Epithelial cell of esophagus (primary cell): ENCODE data around the gene CSRP1.
A peak's percentile ranks its signal among the peaks of the same experiment; 100 is the strongest.

Source experiments
- DNase-seq: peaks from one replicate; pipeline ENCODE4 v3.0.0; 2010; ENCODE audit warnings: low read depth
- H3K4me3 ChIP-seq: 2 replicates; pipeline ENCODE4 v1.5.1; 2011; ENCODE audit warnings: mild to moderate bottlenecking, low read length, control low read depth
- CTCF ChIP-seq: IDR thresholded peaks from 2 replicates; pipeline ENCODE4 v1.5.1; 2011; ENCODE audit warnings: low read depth, mild to moderate bottlenecking, low read length, control low read depth, inconsistent platforms; ENCODE audit not compliant: insufficient read depth; ENCODE audit errors: missing control alignments

CSRP1 gene

GRCh38 chr1:201468844-201469644 lies 37.9 kb downstream of the CSRP1 start, which contains the start of gene PHLDA3:
Gene PHLDA3, minus strand, starts transcription at chr1:201469188. Its CDS starts 402 bp downstream, at chr1:201468786.
- TF ChIP-seq CTCF: no peak
- peak within 1 kb of the TSS; percentile 100 for H3K4me3 ChIP-seq
- DNase-seq: peak; percentile 97

- no peak for DNase-seq
- H3K4me3 ChIP-seq: peak overlapping the region; percentile 100
- TF ChIP-seq CTCF: no peak
Observed at GRCh38 chr1:201468501-201468843, 38.5 kb downstream of the CSRP1 start.

- DNase-seq: peak; percentile 85
- peak overlapping the region; percentile 100 for H3K4me3 ChIP-seq
- TF ChIP-seq CTCF: no peak
Observed at GRCh38 chr1:201466492-201466891, 40.4 kb downstream of the CSRP1 start.

- DNase-seq: no peak
- no peak for TF ChIP-seq CTCF
- peak overlapping the region; percentile 100 for H3K4me3 ChIP-seq
Observed at GRCh38 chr1:201465698-201466290, 41.1 kb downstream of the CSRP1 start.

GRCh38 chr1:201463071-201463552 lies 43.8 kb downstream of the CSRP1 start:
- DNase-seq: peak; percentile 67
- H3K4me3 ChIP-seq: no peak overlapping the region
- TF ChIP-seq CTCF: peak; percentile 38

- peak; percentile 100 for DNase-seq
- no peak for TF ChIP-seq CTCF
- H3K4me3 ChIP-seq: peak overlapping the region; percentile 12
Observed at GRCh38 chr1:201461645-201462441, 45.1 kb downstream of the CSRP1 start.
